Stomach (tissue), 9 donors: ENCODE data around the gene SIRT4. TPM values are rescaled to one million over a fixed set of nuclear protein-coding genes. Genes with fewer than 3 reads are reported as not detected.

Source experiments
- DNase-seq, 2 donors: peaks; one replicate each; pipeline versions ENCODE4 v3.0.0 to v3.0.0-alpha.2; 2013 to 2019
- H3K27ac ChIP-seq, 5 donors: fragments of 200-600 bp in 4 of 5; sonication (generic) in 4 of 5; one replicate each; pipeline ENCODE4 v1.5.1; 2013 to 2019; ENCODE audit warnings: mild to moderate bottlenecking in 1 of 5, moderate library complexity in 1 of 5
- H3K27me3 ChIP-seq, 3 donors: fragments of 200-600 bp; sonication (generic); one replicate each; pipeline ENCODE4 v1.5.1; 2017 to 2019; ENCODE audit warnings: mixed run types in 1 of 3
- H3K36me3 ChIP-seq, 4 donors: fragments of 200-600 bp; sonication (generic); 1 replicate in 3 of 4; 2 replicates in 1 of 4; pipeline ENCODE4 v1.5.1; 2016 to 2019
- H3K4me1 ChIP-seq, 4 donors: fragments of 200-600 bp; sonication (generic); one replicate each; pipeline ENCODE4 v1.5.1; 2016 to 2019
- H3K4me3 ChIP-seq, 4 donors: fragments of 200-600 bp; sonication (generic) in 3 of 4; one replicate each; pipeline ENCODE4 v1.5.1; 2016 to 2019; ENCODE audit warnings: mild to moderate bottlenecking in 1 of 4
- H3K9me3 ChIP-seq, 4 donors: fragments of 200-600 bp; sonication (generic); one replicate each; pipeline ENCODE4 v1.5.1; 2016 to 2019
- CTCF ChIP-seq, 7 experiments: fragments of 450-650 bp in 4 of 7; fragments of 200-600 bp in 3 of 7; sonication (generic) in 3 of 7; IDR thresholded peaks; one replicate each; pipeline ENCODE4 v1.5.1; 2016 to 2019; ENCODE audit warnings: antibody characterized with exemption in 7 of 7, control low read depth in 2 of 7, mild to moderate bottlenecking in 1 of 7
- EP300 ChIP-seq: sonication (generic); formaldehyde crosslinking; IDR thresholded peaks from one replicate; pipeline ENCODE4 v1.6.1; 2017; ENCODE audit warnings: antibody characterized with exemption
- POLR2A ChIP-seq, 4 donors: fragments of 450-650 bp; IDR thresholded peaks; one replicate each; pipeline ENCODE4 v1.6.1; 2016; ENCODE audit warnings: antibody characterized with exemption in 4 of 4, control low read depth in 2 of 4, mild to moderate bottlenecking in 1 of 4, moderate library complexity in 1 of 4
- POLR2AphosphoS5 ChIP-seq, 3 donors: sonication (generic); formaldehyde crosslinking; IDR thresholded peaks; one replicate each; pipeline ENCODE4 v1.6.1; 2016; ENCODE audit warnings: antibody characterized with exemption in 3 of 3
- WGBS, 5 donors: extraction: QIAGEN DNeasy Blood & Tissue Kit in 3 of 5; methylation state at CpG; one replicate each; pipeline versions ENCODE4 v1.1.5 to v1.1.7; 2013 to 2018; 5-methylcytosine and 5-hydroxymethylcytosine counted together
- intact Hi-C: fragments of 100-400 bp; cut with DNase I; formaldehyde crosslinking; loops from one replicate; pipeline ENCODE4 v1.15.1; 2023; ENCODE audit warnings: low total_unique reads
- polyA plus RNA-seq, 3 donors: library from polyadenylated mRNA; stranded (reverse); fragments of 200-250 nt; gene quantifications; one replicate each; pipeline ENCODE4 v1.2.3, GENCODE V29; 2013
- total RNA-seq, 5 donors: library from RNA; depleted of rRNA; stranded (reverse); fragments of >200 nt; gene quantifications; one replicate each; pipeline versions ENCODE4 v1.1.0 to v1.2.3, GENCODE V29; 2014 to 2016
- donor health status: healthy with polysubstance abuse.
- donor health status: Bipolar disorder and iron deficiency.
- donor health status: healthy.

Gene SIRT4
- total and polyA plus RNA-seq, 8 donors, result 1.3 to 6.2 (median 4.0) TPM; not detected in 2

GRCh38 chr12:120258323-120258896 is 43.7 kb upstream of the SIRT4 start:
- intact Hi-C loops, result no loop called here
- TF ChIP-seq POLR2AphosphoS5 (IDR thresholded peaks at IDR 0.05) (no peak), POLR2A (IDR thresholded peaks at IDR 0.05) (no peak), CTCF (IDR thresholded peaks at IDR 0.05) (no peak), EP300 (no peak)
- Histone ChIP-seq H3K27me3 (no peaks in the 10 kb centered on the region), H3K9me3 (no peaks in the 10 kb centered on the region), H3K4me3 (no peak overlapping the region), H3K4me1 (peaks cover 57 to 100% (median 79%) of the 10 kb centered on the region in 4 donors), H3K36me3 (peaks cover 0 to 11% (median 5%) of the 10 kb centered on the region in 4 donors), H3K27ac (peak overlapping the region in 4 of 5 donors; percentile 30 to 88 (median 86))
- WGBS, 5 donors, result 55 to 69% (median 61%) methylated on average over 5 of the region's 5 CpGs
- no peak for DNase-seq

GRCh38 chr12:120259418-120260202 is 42.5 kb upstream of the SIRT4 start:
- no peaks in the 10 kb centered on the region for H3K9me3 ChIP-seq
- no peak overlapping the region for H3K4me3 ChIP-seq
- TF ChIP-seq EP300 (no peak), POLR2AphosphoS5 (IDR thresholded peaks at IDR 0.05) (no peak), POLR2A (IDR thresholded peaks at IDR 0.05) (no peak), CTCF (IDR thresholded peaks at IDR 0.05) (no peak)
- intact Hi-C loops, result no loop called here
- peaks cover 0 to 10% (median 4%) of the 10 kb centered on the region in 4 donors for H3K36me3 ChIP-seq
- 77 to 91% (median 86%) methylated on average over 8 of the region's 8 CpGs for WGBS, 5 donors
- peak overlapping the region in 4 of 5 donors; percentile 7 to 88 (median 56) for H3K27ac ChIP-seq
- H3K4me1 ChIP-seq, result peaks cover 63 to 100% (median 85%) of the 10 kb centered on the region in 4 donors
- no peak for DNase-seq
- H3K27me3 ChIP-seq, result no peaks in the 10 kb centered on the region

- Histone ChIP-seq H3K4me3 (no peak overlapping the region), H3K9me3 (no peaks in the 10 kb centered on the region), H3K36me3 (peaks cover 0 to under 1% (median 0%) of the 10 kb centered on the region in 4 donors), H3K27me3 (no peaks in the 10 kb centered on the region), H3K4me1 (peaks cover 64 to 95% (median 87%) of the 10 kb centered on the region in 4 donors), H3K27ac (peak overlapping the region in 1 of 5 donors; percentile 95)
- no peak for DNase-seq
- TF ChIP-seq POLR2AphosphoS5 (IDR thresholded peaks at IDR 0.05), result no peak
- TF ChIP-seq POLR2A (IDR thresholded peaks at IDR 0.05), result no peak
- WGBS, 5 donors, result 89 to 96% (median 95%) methylated on average over 5 of the region's 5 CpGs
- intact Hi-C loops, result no loop called here
Measured at GRCh38 chr12:120260607-120261006, 41.5 kb upstream of the SIRT4 start.

GRCh38 chr12:120261951-120262851 is 39.9 kb upstream of the SIRT4 start:
- Histone ChIP-seq H3K4me3 (peak overlapping the region; percentile 85 to 99 (median 98)), H3K27ac (peak overlapping the region; percentile 65 to 96 (median 94)), H3K9me3 (no peaks in the 10 kb centered on the region), H3K4me1 (peaks cover 49 to 85% (median 75%) of the 10 kb centered on the region in 4 donors), H3K27me3 (no peaks in the 10 kb centered on the region), H3K36me3 (no peaks in the 10 kb centered on the region)
- TF ChIP-seq POLR2AphosphoS5 (IDR thresholded peaks at IDR 0.05) (no peak), CTCF (IDR thresholded peaks at IDR 0.05) (no peak), POLR2A (IDR thresholded peaks at IDR 0.05) (no peak)
- 61 to 65% (median 64%) methylated on average over 10 of the region's 10 CpGs for WGBS, 5 donors
- intact Hi-C loops, result no loop called here
- DNase-seq, result peak in 1 of 2 donors; percentile 57
